Stimulated activated CD4-positive, alpha-beta T cell treated with anti-CD3 and anti-CD28 coated beads, Interleukin-1b, Interleukin-23, amount 100 ng/mL, for 4 hours (primary cell): Measurements from ENCODE around the gene USP13.
"Not testable (repeated sequence)": the region's sequence is repeated elsewhere in the genome, so short reads cannot be mapped to it uniquely, and the experiment has no call there.

Source experiments
- DNase-seq, 2 donors: peaks; one replicate each; pipeline ENCODE4 v3.0.0-alpha.2; 2020; ENCODE audit warnings: low read depth in 2 of 2

The USP13 gene

DNA sequence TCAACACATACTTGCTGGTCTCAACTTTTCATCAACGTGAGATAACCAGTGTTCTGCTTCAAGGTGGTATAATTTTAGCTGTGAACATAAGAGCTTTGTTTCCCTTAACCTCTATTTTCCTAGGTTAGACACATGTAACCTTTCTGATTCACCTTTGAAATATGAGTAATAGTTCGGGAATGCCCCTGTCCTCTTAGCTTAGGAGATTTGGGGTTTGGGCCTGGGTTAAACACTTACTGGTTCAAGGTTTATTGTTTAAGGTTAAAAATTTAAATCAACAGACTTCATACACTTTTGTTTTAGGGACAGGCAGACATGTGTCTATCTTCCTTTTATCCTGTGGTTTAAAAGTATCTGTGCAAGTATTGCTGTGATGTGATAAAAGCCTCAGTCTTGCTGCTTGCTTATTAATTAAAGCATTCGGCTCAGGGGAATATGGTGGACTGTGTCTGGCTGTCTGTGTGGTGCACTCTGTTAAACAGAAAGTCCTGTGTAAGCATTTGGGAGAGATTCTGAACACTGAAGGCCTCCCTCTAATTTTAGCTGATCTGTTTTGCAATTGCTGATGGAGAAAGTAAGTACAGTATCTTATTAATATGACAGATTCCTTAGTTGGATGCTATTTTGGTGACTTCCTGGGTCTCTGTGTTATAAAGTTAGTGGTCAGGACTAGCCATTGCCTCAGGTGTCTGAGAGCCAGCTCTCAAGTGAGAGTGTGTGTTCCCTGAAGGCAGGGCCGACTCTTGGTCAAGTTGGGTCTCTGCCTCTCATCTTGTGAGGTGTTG, 81.8 kb downstream of the USP13 start:
- no peak for DNase-seq

DNA sequence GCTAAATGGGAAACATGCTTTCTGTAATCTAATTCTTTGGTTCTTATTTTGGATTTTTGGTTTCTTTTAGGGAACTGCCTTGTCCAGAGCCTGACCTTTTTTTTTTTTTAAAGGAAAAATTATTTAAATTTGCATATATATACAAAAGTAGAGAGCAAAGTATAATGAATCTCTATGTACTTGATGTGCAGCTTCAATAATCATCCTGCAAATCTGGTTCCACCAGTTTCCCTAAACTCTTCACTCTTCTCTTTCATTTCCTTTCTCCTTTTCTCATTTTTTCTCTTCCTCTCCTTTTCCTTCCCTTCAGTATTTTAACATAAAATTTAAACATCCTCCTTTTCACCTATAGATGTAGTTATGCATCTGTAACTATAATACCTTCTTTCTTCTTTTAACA, 82.5 kb downstream of the USP13 start:
- DNase-seq = no peak

DNA sequence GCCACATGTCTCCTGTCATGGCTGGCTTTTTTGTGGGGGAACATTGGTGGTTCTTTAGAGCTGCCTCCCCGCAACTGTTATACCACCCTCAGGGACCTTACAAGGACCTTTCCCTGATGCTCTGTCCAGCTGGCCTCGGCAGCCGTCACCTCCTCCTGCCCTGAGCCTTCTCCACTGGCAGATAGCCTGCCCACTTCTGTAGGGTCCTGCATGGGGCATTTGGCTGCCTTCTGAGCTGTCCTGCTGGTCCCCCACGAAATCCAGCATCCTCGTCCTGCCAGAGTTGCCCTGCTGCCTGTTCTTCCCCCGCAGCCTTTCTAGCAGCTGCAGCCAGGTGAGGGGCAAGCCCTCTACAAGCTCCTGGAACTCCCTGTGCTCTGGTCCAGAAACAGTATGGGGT, 86.2 kb downstream of the USP13 start:
- no peak for DNase-seq

DNA sequence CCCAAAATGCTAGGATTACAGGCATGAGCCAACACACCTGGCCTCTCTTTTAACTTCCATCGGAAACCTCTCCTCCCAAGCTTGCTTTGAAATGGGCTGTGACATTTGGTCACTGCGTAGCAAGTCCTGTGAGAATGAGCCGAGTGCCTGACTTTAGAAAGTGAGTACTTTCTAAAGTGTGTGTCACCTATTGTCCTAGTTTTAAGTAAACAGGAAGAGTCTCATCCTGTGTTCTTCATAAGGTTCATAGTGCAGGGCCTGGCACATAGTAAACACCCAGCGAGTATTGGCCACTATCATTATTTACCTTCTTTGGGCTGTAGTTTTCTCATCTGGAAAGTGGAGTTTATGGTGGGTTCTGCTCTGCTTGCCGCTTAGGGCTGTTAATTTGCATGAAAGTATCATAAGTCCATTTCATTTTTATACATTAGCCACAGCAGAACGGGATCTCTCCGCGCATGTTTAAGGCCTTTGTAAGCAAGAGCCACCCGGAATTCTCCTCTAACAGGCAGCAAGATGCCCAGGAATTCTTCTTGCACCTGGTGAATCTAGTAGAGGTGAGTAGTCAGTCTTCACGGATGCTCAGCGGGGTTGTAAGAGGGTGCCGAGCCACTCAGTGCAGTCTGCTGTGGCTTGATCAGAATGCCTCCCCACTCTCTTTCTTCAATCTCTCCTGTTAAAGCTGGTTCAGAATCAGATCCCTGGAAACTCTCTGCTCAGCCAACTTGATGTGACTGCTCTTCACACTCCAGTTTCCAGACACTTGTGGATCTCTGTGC, 87.2 kb downstream of the USP13 start:
- DNase-seq = no peak

DNA sequence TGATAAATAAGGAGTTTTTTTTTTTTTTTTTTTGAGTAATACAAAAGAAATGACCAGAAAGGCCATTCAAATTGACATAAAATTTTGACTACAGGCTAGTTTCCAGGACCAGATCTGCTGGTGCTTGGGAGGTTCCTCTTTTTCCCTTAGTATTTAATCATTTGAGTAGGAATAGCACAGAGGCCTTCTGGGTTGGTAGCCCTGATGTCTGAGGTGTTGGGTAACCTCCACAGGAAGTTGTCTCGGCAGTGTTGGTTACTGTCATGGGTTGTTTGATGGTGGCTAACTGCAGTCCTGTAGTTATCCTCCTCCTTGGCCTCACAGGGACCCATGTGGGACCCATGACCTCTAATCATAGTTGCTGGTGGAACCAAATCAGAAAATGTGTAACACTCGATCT, 91.1 kb downstream of the USP13 start:
- no peak for DNase-seq

DNA sequence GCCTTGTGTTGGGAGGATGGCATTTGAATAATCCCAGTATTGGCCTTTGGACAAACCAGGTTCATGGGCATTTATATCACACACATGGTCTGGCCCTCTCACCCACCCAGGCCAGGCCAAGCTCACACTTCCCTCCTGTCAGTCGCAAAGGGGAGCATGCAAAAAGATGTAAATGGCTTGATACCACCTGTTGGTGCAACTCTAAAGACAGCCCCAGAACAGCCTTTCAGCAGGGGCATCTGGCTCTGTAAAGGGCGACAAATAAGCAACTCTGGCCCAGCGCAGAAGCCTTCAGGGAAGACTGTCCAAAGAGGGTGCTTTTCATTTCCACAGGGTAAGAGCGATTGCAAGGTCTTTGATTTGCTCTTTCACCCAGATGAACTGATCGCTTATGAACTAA, 91.8 kb downstream of the USP13 start:
- no peak for DNase-seq

DNA sequence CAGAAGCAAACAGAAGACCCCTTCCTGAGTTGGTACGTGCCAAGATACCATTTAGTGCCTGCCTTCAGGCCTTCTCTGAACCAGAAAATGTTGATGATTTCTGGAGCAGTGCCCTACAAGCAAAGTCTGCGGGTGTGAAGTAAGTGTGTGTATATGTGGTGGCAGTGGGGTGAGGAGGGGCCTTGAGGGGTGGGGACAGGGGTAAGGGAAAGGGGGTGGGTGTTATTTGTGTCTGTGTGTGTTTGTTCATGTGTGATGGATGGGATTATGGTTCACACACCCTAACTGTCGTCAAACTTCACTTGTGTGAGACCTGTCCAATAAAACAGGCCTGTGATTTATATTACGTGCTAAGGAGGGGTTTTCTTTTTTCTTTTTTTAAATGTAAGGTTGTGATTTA, 92.2 kb downstream of the USP13 start:
- no peak for DNase-seq

DNA sequence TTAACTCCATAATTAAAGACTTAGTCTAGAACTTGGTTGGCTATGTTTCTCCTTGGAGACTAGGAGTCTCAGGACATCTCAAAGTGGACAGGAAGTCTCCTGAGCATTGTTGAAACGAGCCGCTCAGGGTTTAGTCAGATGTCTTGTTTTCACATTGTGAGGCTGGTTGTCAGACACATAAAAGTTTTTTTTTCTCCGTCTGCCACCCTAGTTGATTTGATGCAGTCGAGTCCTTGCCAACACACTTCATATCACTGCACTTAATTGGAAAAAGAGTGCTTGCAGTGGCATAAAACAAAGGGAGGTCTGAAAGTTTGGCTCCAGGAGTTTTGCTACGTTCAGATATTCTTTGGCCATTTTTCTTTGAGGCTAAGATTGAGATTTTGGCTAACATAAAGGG, 92.9 kb downstream of the USP13 start:
- DNase-seq = no peak

DNA sequence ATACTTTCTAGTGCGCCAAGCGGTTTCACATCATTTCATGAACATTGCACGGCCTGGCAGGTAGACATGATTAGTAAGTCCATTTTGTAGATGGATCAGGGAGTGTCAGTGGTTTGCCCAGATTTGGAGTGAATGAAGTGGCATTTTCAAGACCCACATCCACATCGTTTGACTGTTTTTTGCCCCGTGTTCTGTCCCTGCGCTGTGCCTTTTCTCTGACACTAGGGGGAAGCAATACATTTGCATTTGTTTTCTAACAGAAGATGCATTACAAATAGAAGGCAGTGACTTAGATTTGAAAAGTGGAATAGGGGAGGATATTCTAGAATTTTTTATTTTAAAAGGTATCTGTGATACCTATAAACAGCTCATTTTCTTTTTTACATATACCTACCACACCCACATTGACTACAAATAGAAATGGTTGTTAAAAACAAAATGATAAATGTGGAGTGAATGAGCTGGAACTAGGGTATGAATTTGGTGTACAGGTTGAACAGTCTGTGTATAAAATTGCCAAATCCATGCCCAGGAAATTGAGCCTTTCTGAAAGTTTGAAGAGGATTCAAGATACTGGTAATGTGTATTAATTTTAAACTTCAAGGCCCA, 98.0 kb downstream of the USP13 start:
- no peak for DNase-seq

DNA sequence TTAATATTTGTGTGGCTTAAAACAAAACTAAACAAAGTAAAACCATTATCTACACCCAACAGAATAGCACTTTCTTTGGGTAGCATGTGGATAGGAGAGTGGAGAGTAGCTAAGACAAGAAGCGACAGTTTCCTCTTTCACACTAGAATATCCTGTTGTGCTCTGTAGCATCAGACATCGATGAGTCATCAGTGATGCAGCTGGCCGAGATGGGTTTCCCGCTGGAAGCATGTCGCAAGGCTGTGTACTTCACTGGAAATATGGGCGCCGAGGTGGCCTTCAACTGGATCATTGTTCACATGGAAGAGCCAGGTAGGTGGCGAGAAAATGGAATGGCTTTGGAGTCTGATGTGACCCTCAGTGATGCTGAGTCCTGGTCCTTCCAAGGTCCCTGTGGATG, 108.1 kb downstream of the USP13 start:
- no peak for DNase-seq

DNA sequence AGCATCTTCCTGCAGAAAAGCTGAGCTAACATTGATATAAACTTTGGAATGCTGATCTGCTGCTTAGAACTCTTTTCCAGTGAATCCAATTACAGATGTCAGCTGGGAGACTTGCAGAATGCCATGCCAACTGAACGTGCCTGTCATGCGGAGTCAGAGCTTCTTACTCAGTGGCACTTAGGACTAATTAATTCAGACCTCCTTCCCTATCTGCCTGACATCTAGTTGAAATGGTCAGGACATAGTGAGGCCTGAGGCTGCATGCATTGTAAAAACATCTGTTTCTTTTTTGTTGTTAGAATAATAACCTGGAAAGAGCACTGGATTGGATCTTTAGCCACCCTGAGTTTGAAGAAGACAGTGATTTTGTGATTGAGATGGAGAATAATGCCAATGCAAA, 112.6 kb downstream of the USP13 start:
- DNase-seq = no peak

DNA sequence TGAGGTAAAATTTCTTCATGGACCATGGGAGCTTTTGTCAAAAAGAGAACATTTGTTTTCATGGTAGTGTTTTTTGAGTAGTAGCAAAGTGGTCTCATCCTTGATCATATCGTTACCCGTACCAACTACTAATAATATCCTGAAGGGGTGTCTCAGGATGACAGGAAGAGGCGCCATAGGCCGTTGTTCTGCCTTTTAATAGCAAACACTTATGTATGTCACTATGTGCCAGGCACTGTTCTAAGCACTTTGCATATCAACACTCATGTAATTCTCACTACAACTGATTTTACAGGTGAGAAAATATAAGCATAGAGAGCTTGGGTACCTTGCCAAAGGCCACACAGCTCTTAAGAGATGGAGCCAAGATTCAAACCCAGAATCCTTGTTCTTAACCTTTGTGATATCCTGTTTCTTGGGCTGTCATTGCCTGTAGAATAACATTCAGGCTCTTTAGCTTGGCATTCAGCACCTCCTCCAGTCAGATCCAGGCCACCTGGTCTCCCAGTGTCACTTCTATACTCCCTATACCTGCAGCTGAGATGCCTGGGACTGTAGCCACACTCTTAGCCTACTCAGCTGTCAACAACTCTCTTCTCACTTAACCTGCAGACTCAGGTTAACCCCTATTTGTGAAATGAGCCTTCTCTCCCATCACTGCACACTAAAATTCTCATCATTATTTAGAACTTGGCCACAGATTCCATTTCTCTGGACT, 113.7 kb downstream of the USP13 start:
- no peak for DNase-seq

DNA sequence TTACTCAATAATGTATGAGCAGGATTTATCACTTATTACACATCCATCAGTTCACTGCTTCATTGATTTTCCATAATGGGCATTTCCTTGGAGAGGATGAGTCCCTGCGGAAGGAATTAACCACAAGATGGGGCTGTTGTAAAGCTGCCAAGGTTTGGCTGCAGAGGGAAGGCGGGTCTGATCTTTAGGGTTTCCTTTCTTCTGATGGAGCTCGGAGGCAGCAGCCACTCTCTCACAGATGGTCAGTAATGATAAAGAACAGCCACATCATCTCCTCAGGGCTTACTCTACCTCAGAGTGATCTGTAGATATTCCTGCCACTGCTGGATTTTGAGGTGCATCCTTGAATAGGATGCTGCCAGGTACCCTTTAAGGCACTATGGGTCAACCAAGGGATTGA, 115.2 kb downstream of the USP13 start:
- DNase-seq = no peak

DNA sequence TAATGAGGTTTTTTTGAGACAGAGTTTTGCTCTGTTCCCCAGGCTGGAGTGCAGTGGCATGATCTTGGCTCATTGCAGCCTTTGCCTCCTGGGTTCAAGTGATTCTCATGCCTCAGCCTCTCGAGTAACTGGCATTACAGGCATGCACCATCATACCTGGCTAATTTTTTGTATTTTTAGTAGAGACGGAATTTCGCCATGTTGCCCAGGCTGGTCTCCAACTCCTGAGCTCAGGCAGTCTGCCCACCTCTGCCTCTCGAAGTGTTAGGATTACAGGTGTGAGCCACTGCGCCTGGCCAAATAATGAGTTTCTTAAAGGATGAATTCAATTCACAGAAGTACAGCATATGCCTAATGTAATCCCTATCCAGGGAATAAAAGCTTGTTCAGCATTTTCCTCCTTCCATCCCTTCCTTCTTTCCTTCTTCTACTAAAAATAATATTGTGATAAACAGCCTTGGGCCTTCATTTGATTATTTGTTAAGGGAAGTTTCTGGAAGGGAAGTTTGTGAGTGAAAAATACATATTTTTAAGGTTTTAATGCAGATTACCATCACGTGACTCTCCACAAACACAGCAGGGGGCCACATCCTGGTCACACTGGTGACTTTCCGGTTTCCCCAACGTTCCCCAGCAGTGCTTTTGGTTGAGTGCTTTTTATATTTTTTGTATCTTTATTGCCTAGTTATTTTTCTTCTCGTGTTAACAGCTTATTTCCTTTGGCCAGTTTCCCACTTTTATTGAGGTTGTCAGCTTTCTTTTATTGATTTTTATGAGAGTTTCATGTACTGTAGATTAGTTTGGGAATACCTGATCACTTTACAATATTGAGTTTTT, 116.8 kb downstream of the USP13 start:
- no peak for DNase-seq

DNA sequence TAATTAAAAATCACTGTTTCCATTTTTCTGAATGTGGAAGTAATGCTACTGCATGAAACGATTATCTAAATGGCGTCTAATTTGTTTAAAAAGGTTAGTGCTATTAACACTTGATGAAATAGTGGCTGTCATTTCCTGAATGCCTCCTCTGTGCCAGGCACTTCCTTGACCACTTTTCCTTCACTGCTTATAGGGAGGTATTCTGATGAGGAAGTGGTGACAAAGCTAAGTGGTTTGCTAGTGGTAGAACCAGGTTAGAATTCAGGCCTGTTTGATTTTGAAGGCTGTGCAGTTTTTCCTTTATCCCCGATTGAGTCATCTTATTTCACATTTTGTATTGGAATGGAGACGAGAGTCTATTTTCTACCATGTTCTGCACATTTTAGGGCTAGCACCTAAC, 119.0 kb downstream of the USP13 start:
- no peak for DNase-seq

DNA sequence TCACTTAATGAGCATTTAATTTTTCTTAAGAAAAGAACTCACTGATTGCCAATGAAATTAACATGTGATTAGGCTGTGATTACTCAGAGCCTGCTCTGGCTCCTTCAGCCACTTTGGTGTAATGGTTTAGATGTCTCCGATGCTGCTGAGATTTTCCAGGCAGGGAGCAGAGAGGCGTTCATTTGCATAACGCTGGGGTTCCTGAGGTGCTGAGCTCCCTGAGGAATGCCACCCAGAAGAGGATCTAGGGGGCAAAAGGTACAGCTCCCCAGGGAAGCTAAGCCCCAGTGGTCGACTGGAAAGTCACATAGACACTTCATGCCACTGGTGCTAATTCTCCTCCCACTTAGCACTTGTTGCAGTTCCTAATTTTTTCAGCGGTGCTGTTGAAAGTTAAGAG, 119.5 kb downstream of the USP13 start:
- no peak for DNase-seq

DNA sequence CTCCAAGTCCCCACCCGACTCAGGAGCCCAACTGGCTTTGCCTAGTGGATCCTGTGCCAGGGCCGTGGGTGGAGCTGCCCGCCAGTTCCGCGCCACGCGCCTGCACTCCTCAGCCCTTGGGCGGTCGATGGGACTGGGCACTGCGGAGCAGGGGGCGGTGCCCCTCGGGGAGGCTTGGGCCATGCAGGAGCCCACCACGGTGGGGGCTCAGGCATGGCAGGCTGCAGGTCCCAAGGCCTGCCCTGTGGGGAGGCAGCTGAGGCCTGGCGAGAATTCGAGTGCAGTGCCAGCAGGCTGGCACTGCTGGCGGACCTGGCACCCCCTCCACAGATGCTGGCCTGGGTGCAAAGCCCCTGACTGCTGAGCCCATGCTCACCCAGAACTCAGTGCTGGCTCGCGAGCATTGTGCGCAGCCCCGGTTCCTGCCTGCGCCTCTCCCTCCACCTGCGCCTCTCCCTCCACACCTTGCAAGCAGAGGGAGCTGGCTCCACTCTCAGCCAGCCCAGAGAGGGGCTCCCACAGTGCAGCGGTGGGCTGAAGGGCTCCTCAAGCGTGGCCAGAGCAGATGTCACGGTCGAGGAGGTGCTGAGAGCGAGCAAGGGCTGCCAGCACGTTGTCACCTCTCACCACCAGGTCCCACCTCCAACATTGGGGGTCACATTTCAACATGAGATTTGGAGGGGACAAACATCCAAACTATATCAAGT, 122.7 kb downstream of the USP13 start:
- DNase-seq = no peak

DNA sequence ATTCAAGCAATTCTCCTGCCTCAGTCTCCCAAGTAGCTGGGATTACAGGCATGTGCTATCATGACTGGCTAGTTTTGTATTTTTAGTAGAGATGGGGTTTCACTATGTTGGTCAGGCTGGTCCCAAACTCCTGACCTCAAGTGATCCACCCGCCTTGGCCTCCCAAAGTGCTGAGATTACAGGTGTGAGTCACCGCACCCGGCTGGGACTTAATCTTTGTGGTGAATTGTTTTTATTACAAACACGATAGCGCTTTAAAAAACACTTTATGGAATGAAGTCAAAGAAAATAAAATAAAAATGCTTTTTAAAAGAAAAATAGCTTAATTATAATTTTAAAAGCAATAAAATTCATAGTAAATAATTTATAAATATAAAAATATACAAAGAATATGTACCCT, 130.0 kb downstream of the USP13 start:
- DNase-seq = not testable (repeated sequence)

DNA sequence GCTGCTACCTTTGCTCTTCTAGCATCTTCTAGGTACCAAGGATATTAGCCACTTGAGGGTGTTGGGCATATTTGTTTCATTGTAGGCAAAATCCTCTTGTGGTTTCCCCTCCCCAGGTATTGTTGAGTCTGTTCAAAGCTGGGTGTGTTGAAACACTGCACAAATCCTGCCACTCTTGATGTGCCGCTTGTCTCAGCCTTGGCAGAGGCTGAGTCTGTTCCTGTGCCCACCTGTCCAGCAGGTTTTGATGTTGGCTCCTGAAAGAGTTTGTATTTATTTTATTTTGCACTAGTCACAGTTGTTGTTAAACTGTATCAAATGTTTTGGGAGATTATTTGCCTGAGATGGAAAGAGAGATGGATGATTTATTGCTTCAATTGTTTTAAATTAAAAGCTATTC, 136.2 kb downstream of the USP13 start:
- DNase-seq = no peak

DNA sequence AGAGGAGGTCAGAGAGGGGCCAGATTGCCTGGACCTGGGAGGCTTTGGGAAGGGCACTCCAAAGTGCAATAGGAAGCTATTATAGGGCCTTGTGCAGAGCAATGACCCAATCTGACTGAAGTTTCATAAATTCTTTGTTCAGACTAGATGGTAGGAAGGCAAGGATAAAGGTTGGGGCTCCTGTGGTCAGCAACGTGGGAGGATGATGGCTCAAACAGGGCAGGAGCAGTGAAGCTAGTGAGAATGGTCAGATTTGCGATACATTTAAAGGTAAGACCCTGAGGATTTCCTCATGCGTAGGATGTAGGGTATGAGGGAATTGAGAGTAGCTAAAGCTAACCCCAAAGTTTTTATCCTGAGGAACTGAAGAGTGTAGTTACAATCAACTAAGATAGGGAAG, 139.0 kb downstream of the USP13 start:
- no peak for DNase-seq

DNA sequence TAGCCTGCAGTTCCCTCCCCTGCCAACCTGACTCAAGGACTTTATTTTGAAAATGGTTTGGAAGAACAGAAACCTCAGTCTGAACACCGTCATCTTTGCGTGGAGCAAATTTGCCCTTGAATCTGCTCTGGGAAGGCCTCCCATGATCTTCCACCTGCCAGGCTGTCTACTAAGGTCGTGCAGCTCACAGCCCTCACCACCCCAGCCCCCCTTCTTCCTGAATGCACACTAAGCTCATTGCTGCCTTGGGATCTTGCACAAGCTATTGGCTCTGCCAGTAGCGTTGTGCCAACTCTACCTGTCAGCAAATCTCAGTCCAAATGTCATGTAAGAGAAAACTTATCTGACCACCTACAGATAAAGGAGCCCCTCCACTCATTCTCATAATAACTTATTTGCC, 141.5 kb downstream of the USP13 start:
- no peak for DNase-seq
